ENCODE data around the gene CST11. TPM values are rescaled to one million over a fixed set of nuclear protein-coding genes. Genes with fewer than 3 reads are reported as not detected.
"Not testable (repeated sequence)": the region's sequence is repeated elsewhere in the genome, so short reads cannot be mapped to it uniquely, and the experiment has no call there.

The CST11 gene, protein sequence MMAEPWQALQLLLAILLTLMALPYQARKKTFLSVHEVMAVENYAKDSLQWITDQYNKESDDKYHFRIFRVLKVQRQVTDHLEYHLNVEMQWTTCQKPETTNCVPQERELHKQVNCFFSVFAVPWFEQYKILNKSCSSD
- total RNA-seq (2014; rRNA removed; shearing (Covaris generic)) = not detected in 2 replicates

DNA sequence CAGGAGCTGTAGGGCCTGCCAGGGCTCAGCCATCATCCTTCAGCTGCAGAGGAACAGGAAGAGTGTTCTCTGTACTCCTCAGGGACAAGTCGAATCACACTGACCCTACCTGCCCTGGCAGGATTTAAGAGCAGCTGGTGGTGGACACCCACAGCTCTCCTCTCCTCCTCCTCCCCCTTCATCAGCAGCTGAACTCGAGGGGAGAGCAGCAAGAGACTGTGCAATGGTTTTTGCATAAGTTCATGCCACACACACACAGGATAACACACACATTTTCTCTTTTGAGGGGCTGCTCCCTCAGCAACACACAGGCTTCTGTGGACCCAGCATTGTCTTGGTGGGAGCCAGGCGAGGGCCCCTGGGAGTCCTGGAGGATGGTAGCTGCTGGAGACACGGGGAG, at the start of gene CST11:
Gene CST11 (minus strand): TSS at position 101 of the 400 bp plus-strand sequence. CDS start 65 bp downstream, at position 36.
- DNase-seq (ENCODE audit: low read depth) = no peak

DNA sequence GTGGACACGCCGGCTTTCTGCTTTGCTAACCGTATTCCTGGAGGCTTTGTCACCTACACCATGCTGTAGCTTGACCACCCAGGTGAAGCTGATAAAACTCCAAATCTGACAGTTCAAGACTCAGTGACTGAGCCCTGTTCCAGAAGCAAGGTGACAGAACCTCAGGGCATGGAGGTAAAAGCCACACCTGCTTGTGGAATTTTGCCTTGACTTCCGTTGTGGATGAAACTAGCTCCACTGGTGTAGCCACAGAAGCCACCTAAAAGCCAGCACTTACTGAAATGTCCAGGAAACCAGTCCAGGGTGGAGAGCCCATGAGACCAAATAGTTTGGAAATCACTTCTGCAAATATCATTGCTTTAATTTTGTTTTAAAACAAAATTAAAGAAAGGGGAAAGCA, 49.2 kb upstream of the CST11 start:
- no peak for DNase-seq (ENCODE audit: low read depth)

DNA sequence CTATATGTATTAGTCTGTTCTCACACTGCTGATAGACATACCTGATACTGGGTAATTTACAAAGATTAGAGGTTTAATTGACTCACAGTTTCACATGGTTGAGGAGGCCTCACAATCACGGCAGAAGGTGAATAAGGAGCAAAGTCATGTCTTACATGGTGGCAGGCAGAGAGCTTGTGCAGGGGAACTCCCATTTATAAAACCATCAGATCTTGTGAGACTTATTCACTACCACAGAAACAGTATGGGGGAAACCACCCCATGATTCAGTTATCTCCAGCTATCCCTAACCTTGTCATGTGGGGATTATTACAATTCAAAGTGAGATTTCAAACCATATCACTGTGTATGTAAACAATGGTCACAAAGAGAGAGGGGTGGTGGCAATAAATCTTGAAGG, 44.9 kb upstream of the CST11 start:
- no peak for DNase-seq (ENCODE audit: low read depth)

DNA sequence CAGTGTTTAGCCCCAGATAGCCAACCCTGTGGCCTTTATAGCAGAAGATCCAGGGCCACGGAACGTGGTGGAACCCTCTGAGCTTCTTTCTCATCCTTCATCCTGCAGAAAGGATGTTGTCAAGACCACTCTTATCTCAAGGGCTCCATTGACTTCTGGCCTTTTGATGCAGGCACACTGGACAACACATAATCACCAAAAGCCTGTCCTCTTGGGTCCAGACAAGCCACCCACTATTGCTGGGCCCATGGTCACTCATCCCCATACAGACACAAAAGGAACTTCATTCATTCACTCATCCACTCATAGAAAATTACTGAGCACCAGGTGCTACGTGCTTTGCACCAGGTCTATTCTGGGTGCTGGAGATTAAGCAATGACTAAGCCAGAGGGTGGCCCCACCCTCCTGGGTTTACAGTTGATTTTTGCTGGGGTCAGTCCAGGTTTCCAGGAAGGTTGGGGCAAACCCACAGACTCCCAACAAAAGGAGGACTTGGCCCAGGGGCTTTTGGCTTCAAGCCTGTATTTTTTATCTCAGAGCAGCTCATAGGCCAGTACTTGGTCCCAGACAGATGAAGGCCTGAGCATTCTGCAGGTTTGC, 40.6 kb upstream of the CST11 start:
- no peak for DNase-seq (ENCODE audit: low read depth)

DNA sequence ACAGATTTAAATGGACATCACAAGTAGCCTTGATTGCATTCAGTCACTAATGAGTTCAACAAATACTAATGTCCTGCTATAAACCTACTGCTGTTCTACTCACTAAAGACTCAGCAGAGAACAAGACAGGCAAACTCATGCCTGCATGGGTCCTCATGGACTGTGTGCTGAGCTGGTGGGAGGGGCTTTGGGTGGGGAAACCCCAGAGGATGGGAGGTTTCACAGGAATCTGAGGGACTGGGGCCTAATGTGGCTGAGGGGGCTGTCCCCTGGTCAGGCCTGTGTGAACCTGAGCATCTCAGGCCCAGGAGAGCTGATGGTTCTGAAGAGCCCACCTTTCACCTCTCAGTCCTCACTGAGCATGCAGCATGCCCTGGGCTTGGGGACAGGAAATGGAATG, 39.6 kb upstream of the CST11 start:
- DNase-seq (ENCODE audit: low read depth) = no peak

DNA sequence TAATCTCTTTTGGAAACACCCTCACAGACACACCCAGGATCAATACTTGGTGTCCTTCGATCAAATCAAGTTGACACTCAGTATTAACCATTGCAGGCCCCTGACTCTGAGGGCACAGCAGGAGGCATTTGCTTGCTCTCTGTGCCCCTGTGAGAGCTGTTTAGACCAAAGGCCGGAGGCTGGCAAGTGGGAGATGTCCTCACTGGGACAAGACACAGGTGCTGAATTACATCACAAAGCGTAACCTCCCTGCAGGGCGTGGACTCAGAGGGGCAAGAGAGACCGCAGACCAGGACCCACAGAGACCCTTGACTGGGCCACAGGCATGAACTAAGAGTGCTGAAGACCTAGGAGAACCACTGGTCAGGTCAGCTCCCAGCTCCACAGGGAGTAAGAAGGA, 38.1 kb upstream of the CST11 start, which contains the start of gene CST8:
Gene CST8 (plus strand): TSS at position 301 of the 400 bp plus-strand sequence. CDS start 551 bp downstream, outside the sequence.
- DNase-seq (ENCODE audit: low read depth) = no peak

DNA sequence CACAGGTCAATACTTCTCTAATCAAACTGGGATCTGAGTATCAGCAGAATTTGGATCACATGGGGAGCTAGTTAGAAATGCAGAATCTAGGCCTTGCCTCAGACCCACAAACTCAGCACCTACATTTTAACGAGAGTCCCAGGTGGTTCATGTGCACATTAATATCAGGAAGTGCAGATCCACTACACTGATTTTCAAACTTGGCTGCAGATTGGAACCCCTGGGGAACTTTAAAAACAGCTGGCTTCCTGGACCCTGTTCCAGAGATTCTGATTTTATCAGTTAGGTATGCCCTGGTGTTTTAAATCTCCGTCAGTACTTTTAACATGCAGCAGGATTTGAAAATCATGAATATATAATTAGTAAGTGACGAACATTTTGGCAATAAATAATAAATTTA, 36.3 kb upstream of the CST11 start:
- no peak for DNase-seq (ENCODE audit: low read depth)

DNA sequence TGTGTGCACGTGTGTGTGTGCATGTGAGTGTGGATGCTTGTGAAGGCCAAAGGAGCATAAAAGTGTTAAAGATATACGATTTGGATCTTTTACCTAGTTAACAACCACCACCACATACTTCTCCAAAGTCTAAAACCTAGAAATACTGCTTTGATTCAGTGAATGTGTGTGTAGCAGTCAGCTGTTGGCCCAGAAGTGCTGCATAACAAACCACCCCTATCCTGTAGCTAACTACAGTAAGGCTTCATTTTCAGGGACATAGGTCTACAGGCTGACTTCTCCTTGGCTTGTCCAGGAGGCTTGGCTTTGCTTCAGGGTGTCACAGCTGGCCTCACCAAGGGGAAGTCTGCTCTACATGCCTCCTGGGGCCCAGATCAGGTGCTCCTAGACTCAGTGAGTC, 35.8 kb upstream of the CST11 start:
- no peak for DNase-seq (ENCODE audit: low read depth)

DNA sequence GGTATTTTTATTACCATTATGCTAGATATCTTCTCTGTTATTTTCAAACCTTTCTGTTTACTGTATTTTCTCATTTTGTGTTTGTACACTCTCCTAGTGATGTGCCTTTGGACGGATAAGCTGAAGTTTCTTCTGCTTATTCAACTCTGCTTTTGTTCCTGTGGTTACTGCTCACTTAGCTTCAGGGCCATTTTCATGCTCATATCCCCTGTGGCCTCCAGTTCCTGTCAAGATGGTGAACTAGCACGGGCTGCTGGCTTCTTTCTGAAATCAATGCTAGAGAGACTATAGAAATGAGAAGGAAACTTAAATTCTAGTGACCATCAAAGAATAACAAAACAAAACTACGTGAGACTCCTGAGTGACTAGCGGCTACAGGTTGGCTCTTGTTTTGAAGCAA, 31.4 kb upstream of the CST11 start:
- DNase-seq (ENCODE audit: low read depth) = no peak

DNA sequence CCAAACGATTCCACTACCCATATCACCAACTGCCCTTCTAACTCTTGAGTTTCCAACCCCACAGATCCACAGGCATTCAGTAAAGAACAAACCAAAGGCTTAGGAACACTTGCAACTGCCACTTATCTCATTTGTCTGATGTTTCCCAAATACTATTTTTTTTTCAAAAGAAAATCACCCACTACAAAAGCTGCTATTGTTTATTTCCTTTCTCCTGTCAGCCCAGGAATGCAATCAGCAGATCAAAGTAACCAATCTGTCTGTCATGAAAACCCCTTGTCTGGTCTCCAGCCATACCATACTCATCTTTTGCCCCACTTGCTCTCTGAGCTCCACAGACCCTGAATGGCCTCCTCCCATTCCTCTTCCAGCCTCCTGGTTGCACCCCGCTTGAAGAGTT, 29.5 kb upstream of the CST11 start:
- DNase-seq (ENCODE audit: low read depth) = no peak

DNA sequence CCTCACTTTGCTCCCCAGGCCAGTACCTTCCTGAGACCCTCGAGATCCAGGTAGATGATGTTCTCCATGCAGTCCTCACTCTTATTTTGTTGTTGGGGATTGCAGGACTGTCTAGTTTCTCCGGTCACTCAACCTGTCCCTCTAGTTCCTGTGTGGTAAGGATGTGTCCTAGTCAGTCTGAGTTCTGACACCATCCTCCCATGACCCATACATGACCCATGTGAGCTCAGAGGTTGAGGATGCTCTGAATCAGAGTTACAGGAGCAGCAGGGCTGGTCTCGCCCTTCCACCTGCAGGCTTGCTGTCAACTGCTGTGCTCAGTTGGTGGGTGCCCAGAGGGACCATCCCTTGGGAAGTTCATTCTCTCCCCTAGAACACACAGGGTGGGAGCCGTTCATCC, 26.4 kb upstream of the CST11 start:
- DNase-seq (ENCODE audit: low read depth) = no peak

DNA sequence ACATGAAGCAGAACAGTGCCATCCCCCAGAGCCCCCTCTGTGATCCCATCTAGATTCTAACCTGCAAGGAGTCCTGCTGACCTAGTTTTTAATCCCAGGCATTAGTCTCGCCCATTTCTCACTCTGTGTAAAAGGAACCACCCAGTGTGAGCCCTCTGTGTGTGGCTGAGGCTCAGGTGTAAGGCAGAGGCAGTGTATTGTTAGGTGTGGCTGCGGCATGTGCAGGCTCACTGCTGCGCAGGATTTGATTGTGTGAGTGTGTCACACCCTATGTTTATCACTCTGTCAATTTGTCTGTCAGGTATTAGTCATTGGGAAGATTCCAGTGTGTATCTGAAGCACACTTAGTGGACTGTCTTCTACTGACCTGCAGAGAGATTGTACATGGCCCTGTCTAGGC, 24.5 kb upstream of the CST11 start:
- no peak for DNase-seq (ENCODE audit: low read depth)

DNA sequence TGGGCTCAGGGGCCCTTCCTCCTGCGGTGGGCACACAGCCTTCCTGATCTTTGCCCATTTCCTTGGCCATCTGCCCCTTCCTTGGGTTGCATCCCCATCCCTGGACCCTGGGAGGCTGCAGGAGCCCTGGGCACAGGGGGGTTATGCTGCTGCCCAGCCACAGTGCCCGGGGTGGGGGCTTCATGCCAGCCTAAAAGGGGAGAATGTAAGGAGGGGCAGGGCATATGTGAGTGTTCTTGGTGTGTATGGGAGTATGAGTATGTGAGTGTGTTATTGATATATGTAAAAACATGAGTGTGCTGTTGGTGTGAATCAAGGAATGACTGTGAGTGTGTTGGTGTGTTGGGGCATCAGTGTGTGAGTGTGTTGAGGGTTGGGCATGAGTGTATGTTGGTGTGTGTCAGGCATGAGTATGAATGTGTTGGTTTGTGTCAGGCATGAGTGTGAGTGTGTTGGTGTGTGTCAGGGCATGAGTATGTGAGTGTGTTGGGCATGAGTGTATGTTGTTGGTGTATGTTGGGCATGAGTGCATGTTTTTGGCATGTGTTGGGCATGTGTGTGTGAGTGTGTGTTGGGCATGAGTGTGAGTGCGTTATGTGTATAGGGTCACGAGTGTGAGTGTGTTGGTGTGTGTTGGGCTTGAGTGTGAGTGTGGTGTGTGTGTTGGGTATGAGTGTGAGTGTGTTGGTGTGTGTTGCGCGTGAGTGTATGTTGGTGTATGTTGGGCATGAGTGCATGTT, 23.5 kb upstream of the CST11 start:
- no peak for DNase-seq (ENCODE audit: low read depth)

DNA sequence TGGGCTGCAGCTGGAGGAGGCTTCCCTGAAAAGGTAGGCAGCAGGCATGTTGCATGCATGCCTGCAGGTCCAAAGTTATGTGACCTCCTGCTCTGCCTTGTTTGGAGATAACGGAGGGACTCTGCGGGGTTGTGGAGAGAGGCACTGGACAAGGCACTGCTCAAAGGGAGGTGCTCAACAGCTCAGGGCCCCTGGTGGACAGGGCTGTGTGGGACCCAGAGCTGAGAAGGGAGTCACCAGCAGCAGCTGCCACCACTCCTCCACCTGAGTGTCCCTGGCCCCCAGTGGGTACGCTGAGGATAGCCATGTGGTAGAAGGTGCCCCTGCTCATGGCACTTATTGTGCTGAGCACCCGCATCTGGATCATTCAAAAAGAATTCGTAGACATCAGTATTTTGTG, 22.7 kb upstream of the CST11 start:
- no peak for DNase-seq (ENCODE audit: low read depth)

DNA sequence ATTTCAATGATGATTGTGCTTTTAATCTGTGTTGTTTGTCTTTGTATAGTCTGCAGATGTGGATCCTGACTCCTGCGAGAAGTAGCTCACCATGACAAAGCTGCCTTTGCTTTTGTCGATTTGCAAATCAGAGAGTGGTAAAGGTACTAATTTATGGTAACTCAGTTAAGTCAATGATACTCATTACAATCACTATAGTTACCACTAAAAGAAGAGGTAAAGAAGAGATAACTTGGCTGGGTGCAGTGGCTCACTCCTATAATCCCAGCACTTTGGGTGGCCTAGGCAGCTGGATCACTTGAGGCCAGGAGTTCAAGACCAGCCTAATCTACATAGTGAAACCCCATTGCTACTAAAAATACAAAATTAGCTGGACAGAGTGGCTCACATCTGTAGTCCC, 20.6 kb upstream of the CST11 start:
- DNase-seq (ENCODE audit: low read depth) = not testable (repeated sequence)

DNA sequence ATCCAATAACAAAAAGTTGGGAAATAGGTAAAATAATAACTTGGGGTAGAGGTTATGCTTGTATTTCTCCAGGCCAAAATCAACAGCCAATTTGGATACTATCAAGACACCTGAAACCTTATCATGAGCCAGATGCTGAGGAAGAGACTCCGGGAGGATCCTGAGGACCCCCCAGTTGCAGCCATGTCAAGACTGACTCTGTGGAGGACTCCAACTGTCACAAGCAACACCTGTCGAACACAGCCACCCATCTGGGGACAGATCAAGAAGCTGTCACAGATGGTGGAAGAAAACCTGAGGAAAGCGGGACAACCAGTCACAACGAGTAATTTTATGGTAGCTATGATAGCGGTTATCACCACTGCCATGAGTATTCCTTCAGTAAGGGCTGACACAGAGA, 19.6 kb upstream of the CST11 start:
- DNase-seq (ENCODE audit: low read depth) = not testable (repeated sequence)

DNA sequence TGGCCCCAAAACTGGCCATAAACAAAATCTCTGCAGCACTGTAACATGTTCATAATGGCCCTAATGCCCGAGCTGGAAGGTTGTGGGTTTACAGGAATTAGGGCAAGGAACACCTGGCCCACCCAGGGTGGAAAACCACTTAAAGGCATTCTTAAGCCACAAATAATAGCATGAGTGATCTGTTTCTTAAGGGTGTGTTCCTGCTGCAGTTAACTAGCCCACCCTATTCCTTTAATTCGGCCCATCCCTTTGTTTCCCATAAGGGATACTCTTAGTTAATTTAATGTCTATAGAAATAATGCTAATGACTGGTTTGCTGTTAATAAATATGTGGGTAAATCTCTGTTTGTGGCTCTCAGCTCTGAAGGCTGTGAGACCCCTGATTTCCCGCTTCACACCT, 14.3 kb upstream of the CST11 start:
- DNase-seq (ENCODE audit: low read depth) = not testable (repeated sequence)

DNA sequence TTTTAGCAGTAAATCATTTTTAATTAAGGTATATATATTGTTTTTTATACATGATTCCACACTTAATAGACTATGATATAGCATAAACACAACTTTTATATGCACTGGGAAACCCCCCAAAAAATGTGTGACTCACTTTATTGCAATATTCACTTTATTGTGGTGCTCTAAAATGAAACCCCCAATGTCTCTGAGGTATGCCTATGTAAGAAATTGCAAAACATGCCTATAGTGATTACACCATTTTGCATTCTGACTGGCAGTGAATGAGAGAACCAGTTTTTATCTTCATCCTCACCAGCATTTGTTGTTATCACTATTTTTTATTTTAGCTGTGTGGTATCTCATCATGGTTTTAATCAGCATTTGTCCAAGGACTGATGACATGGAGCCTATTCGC, 8.5 kb upstream of the CST11 start:
- DNase-seq (ENCODE audit: low read depth) = no peak

DNA sequence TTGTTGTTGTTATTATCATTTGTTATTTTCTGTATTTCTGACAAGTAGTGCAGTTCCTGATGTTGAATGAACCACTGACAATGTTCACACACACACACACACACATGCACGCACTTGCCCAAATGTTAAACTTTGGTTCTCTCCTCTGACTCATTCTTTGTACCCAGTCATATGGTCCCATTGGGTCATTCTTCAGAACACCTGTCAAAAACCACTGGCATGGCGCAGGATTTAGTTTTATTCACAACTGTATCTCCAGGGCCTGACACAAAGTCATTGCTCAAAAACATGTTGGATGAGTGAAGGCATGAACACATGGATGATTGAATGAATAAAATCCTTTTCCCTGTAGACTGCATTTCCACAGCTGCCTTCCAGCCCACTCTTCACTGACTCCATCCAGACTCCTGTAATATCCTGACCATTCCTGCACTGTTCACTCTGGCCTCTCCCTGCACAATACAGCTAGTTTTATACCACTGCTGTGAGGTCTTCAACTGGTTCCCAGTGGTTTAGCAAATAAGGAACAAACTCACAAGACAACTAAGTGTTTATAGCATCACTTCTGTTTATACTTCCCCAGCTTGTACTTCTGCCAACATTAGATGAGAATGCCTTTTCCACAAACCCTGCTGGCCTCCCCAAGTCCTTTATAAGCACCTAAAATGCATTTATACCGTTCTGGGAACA, 6.9 kb upstream of the CST11 start:
- DNase-seq (ENCODE audit: low read depth) = no peak

DNA sequence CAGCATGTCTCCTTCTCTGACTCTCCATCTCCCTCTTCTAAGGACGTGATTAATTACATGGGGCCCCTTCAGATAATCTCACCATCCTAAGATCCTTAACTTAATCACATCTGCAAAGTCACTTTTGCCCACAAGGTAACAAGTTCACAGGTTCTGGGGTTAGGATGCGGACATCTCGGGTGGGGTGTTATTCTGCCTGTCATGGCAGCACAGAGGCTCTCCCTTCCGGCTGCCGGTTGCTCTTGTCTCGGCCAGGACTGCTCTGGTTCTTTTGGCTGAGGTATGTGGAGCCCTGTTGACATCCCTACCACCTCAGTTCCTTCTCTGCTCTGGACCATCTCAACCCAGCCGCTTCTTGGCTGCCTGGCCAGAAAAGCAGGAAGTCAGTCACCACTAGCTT, 4.2 kb upstream of the CST11 start:
- DNase-seq (ENCODE audit: low read depth) = no peak

DNA sequence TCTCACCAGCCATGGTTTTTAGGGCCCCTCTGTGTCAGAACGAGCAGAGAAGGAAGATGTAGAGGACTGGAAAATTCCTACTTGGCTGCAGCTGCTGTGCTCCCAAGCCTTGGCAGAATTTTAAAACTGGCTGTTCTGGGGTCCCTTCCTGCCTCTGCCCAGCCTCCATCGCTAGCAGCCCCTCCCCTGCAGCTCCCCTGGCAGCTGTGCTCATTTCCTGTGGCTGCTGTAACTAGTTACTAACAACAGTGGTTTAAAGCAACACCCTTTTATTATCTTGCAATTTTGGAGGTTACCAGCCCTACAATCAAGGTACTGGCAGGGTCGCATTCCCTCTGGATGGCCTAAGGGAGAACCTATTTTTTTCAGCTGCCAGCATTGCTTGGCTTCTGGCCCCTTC, 3.7 kb upstream of the CST11 start:
- DNase-seq (ENCODE audit: low read depth) = no peak

DNA sequence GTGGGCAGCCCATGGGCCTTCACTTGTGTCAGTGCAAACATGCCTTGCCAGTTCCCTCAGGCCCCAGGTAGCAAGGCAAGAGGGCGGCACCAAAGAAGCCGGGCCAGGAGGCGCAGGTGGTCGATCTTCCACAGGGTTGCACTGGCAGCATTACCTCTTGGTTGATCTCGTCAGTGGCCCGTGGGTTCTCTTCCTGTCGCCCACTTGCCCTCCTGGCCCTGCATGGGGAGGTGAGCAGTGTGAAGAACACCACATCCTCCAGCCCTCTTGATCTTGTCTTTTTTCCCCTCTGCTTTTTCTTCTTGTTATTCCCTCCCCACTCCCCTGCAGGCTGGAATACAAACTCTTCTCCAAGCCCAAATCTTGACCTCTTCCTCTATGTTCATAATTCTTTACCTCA, 3.0 kb upstream of the CST11 start:
- DNase-seq (ENCODE audit: low read depth) = no peak

DNA sequence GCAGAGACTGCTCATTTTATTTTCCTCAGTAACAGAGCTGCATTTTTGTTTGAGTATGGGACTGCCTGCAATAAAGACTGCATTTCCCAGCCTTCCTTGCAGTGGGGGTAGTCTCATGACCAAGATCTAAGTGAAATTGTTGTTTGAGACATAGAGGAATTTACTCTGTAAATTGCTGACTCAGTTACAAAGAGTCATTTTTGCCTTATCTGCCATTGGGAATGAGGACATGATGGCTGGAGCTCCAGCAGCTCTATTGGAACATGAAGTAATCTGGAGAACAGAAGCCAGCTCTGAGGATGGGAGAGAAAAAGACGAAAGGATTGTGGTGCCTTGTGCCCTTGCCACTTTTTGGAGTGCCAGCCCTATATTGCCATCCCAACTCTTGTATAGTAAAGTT, 2.1 kb upstream of the CST11 start:
- DNase-seq (ENCODE audit: low read depth) = no peak

Data from RPMI7951 (cell line).